DOHH2 (cell line): ENCODE measurements around the gene TGM2.

Experiments
- H3F3A ChIP-seq: fragments of 200-600 bp; sonication (generic), shearing (Covaris generic); 2 replicates; pipeline ENCODE4 v1.6.0; 2016; ENCODE audit warnings: antibody characterized with exemption, mild to moderate bottlenecking; ENCODE audit not compliant: control insufficient read depth, insufficient read depth
- H3K27ac ChIP-seq: fragments of 200-600 bp; sonication (generic); 2 replicates; pipeline ENCODE4 v1.5.1; 2014; ENCODE audit warnings: low read depth, mild to moderate bottlenecking, low read length, moderate library complexity
- H3K27me3 ChIP-seq: fragments of 200-600 bp; sonication (generic); 2 replicates; pipeline ENCODE4 v1.6.1; 2014; ENCODE audit warnings: mild to moderate bottlenecking, low read length, mixed read lengths; ENCODE audit not compliant: control insufficient read depth
- H3K36me3 ChIP-seq: fragments of 200-600 bp; sonication (generic); 2 replicates; pipeline ENCODE4 v1.6.1; 2014; ENCODE audit warnings: mild to moderate bottlenecking, low read length, moderate library complexity, mixed read lengths; ENCODE audit not compliant: control insufficient read depth
- H3K4me1 ChIP-seq: fragments of 200-600 bp; sonication (generic); 2 replicates; pipeline ENCODE4 v1.6.1; 2014; ENCODE audit warnings: mild to moderate bottlenecking, low read length, mixed read lengths; ENCODE audit not compliant: control insufficient read depth
- H3K4me2 ChIP-seq: fragments of 200-600 bp; sonication (generic); 2 replicates; pipeline ENCODE4 v1.6.0; 2014; ENCODE audit warnings: mild to moderate bottlenecking, low read length, moderate library complexity
- H3K4me3 ChIP-seq: fragments of 200-600 bp; sonication (generic); 2 replicates; pipeline ENCODE4 v1.5.1; 2014; ENCODE audit warnings: mild to moderate bottlenecking, low read length, mixed read lengths
- H3K79me2 ChIP-seq: fragments of 200-600 bp; sonication (generic); 2 replicates; pipeline ENCODE4 v1.6.1; 2014; ENCODE audit warnings: mild to moderate bottlenecking, low read length, mixed read lengths; ENCODE audit not compliant: control insufficient read depth
- H3K9me2 ChIP-seq: fragments of 200-600 bp; sonication (generic); replicated peaks from 2 replicates; pipeline ENCODE4 v1.6.1; 2014; ENCODE audit warnings: mild to moderate bottlenecking, low read length, mixed read lengths; ENCODE audit not compliant: control insufficient read depth
- H3K9me3 ChIP-seq: fragments of 200-600 bp; sonication (generic); 2 replicates; pipeline ENCODE4 v1.6.1; 2014; ENCODE audit warnings: antibody characterized with exemption, low read length, mixed read lengths; ENCODE audit not compliant: control insufficient read depth, insufficient read depth
- H4K20me1 ChIP-seq: fragments of 200-600 bp; sonication (generic); 2 replicates; pipeline ENCODE4 v1.6.0; 2014; ENCODE audit warnings: low read depth, mild to moderate bottlenecking, antibody characterized with exemption, low read length, moderate library complexity; ENCODE audit not compliant: control insufficient read depth, insufficient read depth
- CTCF ChIP-seq: fragments of 200-600 bp; sonication (generic); IDR thresholded peaks from one replicate; pipeline ENCODE4 v1.5.1; 2014; ENCODE audit warnings: antibody characterized with exemption, mild to moderate bottlenecking, low read depth, low read length; ENCODE audit not compliant: poor library complexity, severe bottlenecking
- EZH2phosphoT487 ChIP-seq: fragments of 200-600 bp; sonication (generic); IDR thresholded peaks from 2 replicates; pipeline ENCODE4 v1.6.1; 2017; ENCODE audit warnings: borderline replicate concordance, mild to moderate bottlenecking, antibody characterized with exemption, low read length, moderate library complexity, mixed read lengths

TGM2 gene

GRCh38 chr20:38209736-38210405, 44.8 kb upstream of the TGM2 start:
- Histone ChIP-seq H3K4me3 (no peak overlapping the region), H4K20me1 (no peaks in the 10 kb centered on the region), H3K27ac (no peak overlapping the region), H3F3A (no peaks in the 10 kb centered on the region), H3K9me2 (no peaks in the 10 kb centered on the region), H3K79me2 (no peaks in the 10 kb centered on the region), H3K9me3 (no peaks in the 10 kb centered on the region), H3K4me2 (no peak overlapping the region), H3K27me3 (no peaks in the 10 kb centered on the region), H3K36me3 (no peaks in the 10 kb centered on the region), H3K4me1 (no peaks in the 10 kb centered on the region)
- TF ChIP-seq CTCF = no peak
- no peak for TF ChIP-seq EZH2phosphoT487

GRCh38 chr20:38209054-38209675, 44.1 kb upstream of the TGM2 start:
- Histone ChIP-seq H3K9me2 (no peaks in the 10 kb centered on the region), H4K20me1 (no peaks in the 10 kb centered on the region), H3K4me3 (no peak overlapping the region), H3K9me3 (no peaks in the 10 kb centered on the region), H3F3A (no peaks in the 10 kb centered on the region), H3K4me1 (no peaks in the 10 kb centered on the region), H3K36me3 (no peaks in the 10 kb centered on the region), H3K79me2 (no peaks in the 10 kb centered on the region), H3K4me2 (no peak overlapping the region), H3K27me3 (peaks cover 5% of the 10 kb centered on the region; the same call in 1 of the 2 replicates), H3K27ac (no peak overlapping the region)
- no peak for TF ChIP-seq CTCF
- TF ChIP-seq EZH2phosphoT487 = no peak

GRCh38 chr20:38208523-38208922, 43.5 kb upstream of the TGM2 start:
- Histone ChIP-seq H3K4me2 (no peak overlapping the region), H3K79me2 (no peaks in the 10 kb centered on the region), H4K20me1 (no peaks in the 10 kb centered on the region), H3K27ac (no peak overlapping the region), H3K27me3 (peaks cover 9% of the 10 kb centered on the region; the same call in 1 of the 2 replicates), H3K36me3 (no peaks in the 10 kb centered on the region), H3F3A (no peaks in the 10 kb centered on the region), H3K9me2 (no peaks in the 10 kb centered on the region), H3K4me3 (no peak overlapping the region), H3K9me3 (no peaks in the 10 kb centered on the region), H3K4me1 (no peaks in the 10 kb centered on the region)
- TF ChIP-seq CTCF (no peak), EZH2phosphoT487 (no peak)
